GM18519 (cell line): ENCODE measurements around the gene TBC1D8.
"Not testable (repeated sequence)": the region's sequence is repeated elsewhere in the genome, so short reads cannot be mapped to it uniquely, and the experiment has no call there.

Experiments
- ATAC-seq: cut with Tn5 transposase; IDR thresholded peaks from one replicate; pipeline ENCODE4 v1.9.1; 2021; ENCODE audit warnings: mild to moderate bottlenecking, moderate library complexity; ENCODE audit not compliant: unreplicated experiment, low FRiP score

Gene TBC1D8

GRCh38 chr2:101080211-101081068 lies 70.7 kb downstream of the TBC1D8 start:
- no peak for ATAC-seq

- no peak for ATAC-seq
Observed at GRCh38 chr2:101076581-101076980, 74.6 kb downstream of the TBC1D8 start.

DNA sequence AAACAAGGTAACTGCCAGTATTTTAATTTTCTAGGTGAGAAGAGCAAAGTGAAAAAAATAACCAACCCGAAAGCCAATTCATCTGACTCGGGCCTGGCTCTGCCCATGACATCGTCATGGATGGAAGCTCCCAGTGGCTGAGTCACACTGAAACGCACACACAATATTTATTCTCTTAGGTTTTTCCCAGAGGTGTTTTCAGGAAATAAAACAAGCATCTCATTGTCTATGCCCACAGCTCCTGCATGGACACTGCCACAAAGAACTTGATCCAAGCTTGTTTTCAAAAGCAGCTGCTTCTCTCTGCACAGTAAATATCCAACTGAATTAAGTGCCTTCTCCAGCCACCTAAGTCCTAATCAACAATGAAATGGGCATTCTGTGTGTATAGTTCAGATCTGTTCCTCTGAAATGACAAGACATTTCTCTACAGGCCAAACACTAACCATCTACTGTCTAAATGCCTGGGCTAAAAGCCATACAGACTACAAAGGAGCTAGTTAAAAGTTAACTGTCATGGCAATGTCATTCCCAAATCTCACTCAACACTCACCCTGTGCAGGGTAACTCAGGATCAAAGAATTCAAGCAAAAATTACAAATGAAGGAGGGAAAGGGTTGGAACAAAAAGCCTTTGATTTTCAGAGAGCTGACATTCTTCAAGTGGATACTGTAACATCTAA lies 86.2 kb downstream of the TBC1D8 start:
- no peak for ATAC-seq

DNA sequence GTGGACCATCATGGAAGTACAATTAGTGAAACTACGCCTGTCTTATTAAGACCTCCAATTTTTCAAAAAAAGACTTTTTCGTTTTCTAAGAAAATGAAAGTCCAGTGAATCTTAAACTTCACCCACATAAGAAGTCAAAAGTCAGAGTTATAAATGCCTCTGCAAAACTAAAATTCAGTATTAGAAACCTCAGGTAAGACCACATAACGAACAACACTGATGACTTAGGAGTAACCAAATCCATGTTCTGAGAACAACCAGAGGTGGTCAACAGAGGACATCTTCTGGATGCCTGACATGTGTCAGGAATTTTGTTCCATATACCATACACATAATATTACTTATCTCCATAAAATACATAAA lies 86.7 kb downstream of the TBC1D8 start:
- no peak for ATAC-seq

GRCh38 chr2:101064125-101064502 lies 87.1 kb downstream of the TBC1D8 start:
- ATAC-seq: no peak

DNA sequence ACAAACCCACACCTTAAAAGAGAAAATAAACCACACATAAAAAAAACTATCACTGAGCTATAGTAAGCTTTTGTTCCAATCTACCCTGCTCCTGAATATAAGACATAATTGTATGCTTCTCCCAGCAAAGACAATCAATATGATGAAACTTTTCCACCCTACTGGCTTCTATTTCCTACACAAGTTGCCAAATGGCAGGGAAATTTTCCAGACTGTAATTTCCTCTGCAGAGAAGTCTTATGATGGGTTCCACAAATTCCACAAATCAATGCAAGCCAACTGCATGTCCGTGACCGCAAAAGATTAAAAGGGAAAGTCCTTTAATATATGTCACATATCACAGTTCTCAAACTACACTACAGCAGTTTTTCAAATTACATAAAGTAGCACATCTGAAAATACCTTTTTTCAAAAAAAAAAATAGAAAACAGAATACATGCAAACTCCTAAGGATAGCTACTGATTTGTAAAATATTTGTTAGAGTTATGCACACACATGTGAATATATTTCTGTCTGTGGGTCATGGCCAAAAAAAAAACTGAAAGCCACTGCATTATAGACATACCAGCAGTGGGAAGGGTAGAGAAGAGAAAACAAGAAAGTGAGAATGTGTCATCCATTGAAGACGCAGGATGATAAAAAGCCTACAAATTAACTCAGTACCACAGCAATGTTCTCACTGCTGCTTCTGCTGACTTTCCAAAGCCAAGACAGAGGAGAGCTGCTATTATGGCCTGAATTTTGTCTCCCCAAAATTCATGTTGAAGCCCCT lies 87.6 kb downstream of the TBC1D8 start:
- ATAC-seq: no peak

- ATAC-seq: no peak
Observed at GRCh38 chr2:101058386-101058785, 92.8 kb downstream of the TBC1D8 start.

GRCh38 chr2:101057051-101057933 lies 93.9 kb downstream of the TBC1D8 start:
- no peak for ATAC-seq

- ATAC-seq: no peak
Observed at GRCh38 chr2:101053117-101053516, 98.1 kb downstream of the TBC1D8 start.

GRCh38 chr2:101052147-101052546 lies 99.0 kb downstream of the TBC1D8 start:
- ATAC-seq: no peak

DNA sequence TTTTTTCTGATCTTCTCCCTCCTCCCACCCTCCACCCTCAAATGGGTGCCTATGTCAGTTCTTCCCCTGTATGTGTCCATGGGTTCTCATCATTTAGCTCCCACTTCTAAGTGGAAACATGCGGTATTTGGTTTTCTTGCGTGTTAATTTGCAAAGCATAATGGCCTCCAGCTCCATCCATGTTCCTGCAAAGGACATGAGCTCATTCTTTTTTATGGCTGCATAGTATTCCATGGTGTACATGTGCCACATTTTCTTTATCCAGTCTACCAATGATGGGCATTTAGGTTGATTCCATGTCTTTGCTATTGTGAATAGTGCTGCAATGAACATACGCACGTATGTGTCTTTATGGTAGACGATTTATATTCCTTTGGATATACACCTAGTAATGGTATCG lies 100.3 kb downstream of the TBC1D8 start:
- not testable (repeated sequence) for ATAC-seq

DNA sequence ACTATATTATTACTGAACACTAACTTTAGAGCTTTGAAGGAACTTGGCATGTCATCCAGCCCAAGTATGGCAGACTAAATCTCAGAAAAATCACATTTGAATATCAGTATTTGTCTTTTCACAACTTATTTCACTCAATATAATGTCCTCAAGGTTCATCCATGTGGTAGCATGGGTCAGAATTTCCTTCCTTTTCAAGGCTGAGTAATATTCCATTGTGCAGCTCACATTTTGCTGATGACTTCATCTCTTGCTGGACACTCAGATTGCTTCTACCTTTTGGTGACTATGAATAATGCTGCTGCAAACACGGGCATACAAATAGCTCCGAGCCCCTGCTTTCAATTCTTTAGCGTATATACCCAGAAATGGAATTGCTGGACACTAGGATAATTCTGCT lies 102.4 kb downstream of the TBC1D8 start:
- no peak for ATAC-seq

- ATAC-seq: no peak
Observed at GRCh38 chr2:101047774-101048173, 103.4 kb downstream of the TBC1D8 start.

DNA sequence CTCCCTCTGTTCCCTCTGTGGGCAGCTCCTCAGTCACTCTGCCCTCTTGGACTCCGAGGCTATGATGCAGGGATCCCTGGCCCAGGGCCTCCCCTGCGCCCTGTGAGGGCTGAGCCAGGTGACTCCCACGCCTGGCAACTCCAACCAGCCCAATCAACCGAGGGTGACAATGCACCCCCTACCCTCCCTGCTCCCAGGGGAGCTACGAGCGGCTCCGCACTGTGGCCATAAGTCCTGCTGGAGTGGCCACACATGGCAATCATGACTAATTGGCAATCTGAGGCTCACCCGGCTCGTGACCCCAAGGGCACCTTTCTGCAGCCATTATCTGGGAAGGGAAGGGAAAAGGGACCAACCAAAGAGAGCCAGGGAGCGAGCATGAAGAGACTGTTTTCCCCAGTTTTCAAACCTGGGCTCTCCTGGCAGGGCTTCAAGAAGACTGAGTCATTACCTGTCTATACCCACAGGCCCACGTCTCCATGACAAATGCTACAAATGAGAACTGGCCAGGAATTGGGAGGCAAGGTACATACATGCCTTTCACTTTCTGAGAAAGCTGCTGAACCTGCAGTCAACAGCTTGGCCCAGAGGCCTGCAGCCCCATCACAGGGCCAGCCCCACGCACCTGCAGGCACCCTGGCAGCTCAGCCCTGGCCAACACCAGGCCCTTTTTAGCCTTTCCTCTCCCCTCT lies 104.0 kb downstream of the TBC1D8 start:
- no peak for ATAC-seq

GRCh38 chr2:101045330-101045729 lies 105.9 kb downstream of the TBC1D8 start:
- no peak for ATAC-seq

- no peak for ATAC-seq
Observed at GRCh38 chr2:101041413-101041812, 109.8 kb downstream of the TBC1D8 start.

DNA sequence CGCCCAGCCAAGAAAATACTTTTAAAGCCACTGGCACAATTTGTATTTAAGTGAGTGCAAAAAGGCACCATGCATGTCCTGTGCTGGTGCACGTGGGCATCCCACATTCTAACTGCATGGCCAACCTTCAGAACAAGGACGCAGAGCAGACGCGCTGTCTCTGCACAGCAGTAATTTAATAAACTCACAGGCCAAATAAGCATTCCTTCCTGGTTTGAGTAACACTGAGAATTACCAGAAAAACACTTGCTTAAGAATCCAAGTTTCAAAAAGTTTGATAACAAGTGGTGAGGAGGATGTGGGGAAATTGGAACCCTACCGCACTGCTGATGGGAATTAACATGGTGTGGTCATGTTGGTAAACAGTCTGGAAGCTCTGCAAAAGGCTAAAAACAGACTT lies 110.4 kb downstream of the TBC1D8 start:
- no peak for ATAC-seq

- no peak for ATAC-seq
Observed at GRCh38 chr2:101040072-101040471, 111.1 kb downstream of the TBC1D8 start.

DNA sequence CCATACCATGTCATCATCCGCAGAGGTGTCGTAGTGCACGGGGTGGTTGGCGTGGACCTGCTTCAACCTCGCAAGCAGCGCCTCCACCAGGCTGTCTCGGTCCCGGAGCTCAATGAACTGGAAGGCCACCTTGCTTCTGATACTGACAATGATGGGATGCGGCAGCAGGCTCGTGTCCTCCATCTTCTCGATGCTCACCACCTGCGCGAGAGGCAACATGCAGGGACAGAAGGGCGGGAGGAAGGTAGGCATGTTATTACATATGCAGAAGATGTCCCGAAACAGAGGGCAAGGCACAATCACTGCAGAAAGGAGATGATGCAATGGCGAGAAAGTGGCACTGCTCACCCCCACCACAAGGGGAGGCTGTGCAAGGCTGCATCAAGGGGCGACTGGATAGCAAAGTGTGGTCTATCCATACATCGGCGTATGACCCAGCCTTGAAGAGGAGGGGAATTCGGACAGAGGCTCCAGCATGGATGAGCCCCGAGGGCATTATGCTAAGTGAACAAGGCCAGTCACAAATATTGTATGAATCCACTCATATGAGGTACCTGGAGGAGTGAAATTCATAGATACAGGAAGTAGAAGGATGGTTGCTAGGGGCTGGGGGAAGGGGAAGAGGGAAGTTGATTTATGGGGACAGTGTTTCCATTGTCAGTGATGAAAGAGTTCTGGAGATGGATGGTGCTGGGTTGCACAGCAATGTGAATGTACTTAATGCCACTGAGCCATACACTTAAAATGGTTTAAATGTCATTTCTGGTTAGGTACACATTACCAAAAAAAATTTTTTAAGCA lies 112.5 kb downstream of the TBC1D8 start:
- ATAC-seq: no peak
